MV-4-11 (cell line): ENCODE measurements around the gene ATG16L2.
A peak's percentile ranks its signal among the peaks of the same experiment; 100 is the strongest.
"Not testable (repeated sequence)": the region's sequence is repeated elsewhere in the genome, so short reads cannot be mapped to it uniquely, and the experiment has no call there.

ENCODE experiments used
- DNase-seq: peaks from one replicate; lab custom pipeline; 2025; lab: John Stamatoyannopoulos, UW

ATG16L2 gene

GRCh38 chr11:72802822-72803221 is 11.4 kb upstream of the ATG16L2 start:
- DNase-seq = no peak

- peak; percentile 91 for DNase-seq
Measured at GRCh38 chr11:72805216-72805615, 9.0 kb upstream of the ATG16L2 start.

- not testable (repeated sequence) for DNase-seq
Measured at GRCh38 chr11:72806378-72806777, 7.8 kb upstream of the ATG16L2 start.

GRCh38 chr11:72807021-72807693 is 7.1 kb upstream of the ATG16L2 start:
- peak; percentile 80 for DNase-seq

GRCh38 chr11:72807792-72808191 is 6.4 kb upstream of the ATG16L2 start:
- peak; percentile 91 for DNase-seq

DNA sequence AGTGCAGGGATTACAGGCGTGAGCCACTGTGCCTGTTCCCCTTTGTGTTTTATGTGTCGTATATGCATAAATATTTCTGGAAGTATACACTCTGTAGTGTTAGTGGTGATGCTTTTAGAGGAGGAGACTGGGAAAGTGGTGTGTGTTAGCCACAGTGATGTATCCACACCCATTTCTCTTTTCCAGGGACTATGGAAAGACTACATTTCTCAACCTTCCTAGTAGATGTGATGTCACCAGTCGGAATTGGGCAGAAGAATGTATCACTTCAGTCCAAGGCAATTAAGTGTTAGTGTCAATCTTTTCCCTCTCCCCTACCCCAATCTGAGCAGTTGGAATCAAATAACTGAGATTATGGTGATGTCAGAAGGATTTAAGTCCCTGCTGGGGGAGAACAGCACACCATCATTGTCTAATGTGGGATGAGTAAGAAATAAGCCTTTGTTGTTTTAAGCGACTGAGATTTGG is 5.8 kb upstream of the ATG16L2 start:
- no peak for DNase-seq

DNA sequence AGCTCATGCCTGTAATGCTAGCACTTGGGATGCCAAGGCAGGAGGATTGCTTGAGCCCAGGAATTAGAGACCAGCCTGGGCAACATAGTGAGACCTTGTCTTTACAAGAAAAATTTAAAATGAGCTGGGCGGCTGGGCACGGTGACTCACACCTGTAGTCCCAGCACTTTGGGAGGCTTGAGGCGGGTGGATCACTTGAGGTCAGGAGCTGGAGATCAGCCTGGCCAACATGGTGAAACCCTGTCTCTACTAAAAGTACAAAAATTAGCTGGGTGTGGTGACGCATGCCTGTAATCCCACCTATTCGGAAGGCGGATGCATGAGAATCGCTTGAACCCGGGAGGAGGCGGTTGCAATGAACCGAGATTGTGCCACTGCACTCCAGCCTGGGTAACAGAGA is 2.5 kb upstream of the ATG16L2 start:
- DNase-seq = peak; percentile 35

DNA sequence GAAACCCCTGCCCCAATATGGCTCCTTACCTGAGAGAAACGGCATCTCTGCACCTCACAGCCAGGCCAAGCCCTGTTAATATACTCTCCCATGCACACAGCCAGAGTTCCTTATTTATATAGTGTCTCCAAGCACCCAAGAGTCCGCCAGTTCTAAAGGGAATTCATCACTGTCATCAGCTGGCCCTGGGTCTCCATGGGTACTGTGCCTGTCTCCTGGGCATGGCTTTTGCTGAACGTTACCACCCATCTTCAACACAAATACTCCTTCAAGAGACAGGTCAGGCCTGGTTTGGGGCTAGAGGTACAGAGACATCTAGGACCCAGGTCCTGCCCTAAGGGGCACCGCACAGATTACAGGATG is 1.6 kb upstream of the ATG16L2 start:
- DNase-seq = peak; percentile 54

DNA sequence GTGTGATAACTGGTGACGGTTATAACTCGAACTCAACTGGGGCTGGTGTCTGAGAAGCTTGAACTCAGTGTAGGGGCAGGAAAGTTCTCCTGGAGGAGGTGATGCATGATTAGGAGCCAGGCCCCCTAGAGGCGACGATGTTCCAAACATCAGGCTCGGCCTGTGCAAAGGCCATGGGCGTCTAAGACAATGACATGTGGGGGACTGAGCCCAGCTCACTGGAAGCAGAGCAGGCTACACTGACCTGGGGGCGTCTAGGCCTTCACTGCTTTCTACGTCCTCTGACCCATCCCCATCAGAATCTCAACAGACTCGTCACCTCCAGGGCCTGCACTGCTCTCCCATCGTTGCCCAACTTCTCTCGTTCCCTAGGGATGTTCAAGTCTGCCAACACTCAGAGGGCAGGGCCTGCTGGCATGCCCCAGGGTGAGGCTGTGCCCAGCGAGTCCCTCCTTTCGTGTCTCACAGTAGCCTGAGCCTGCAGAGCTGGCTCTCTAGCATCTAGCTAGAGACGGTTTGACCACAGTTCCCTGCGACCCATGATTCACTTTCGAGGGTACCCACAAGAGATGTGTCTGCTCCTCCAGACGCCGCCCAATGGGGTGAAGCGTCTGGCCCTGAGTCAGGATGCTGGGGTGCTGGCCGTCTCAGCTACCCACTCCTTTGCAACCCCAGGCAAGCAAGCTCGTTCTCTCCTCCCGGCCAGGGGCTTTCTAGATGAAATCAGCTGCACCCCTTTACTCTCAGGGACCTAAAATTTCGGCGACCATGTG is 1.1 kb upstream of the ATG16L2 start:
- peak; percentile 89 for DNase-seq

DNA sequence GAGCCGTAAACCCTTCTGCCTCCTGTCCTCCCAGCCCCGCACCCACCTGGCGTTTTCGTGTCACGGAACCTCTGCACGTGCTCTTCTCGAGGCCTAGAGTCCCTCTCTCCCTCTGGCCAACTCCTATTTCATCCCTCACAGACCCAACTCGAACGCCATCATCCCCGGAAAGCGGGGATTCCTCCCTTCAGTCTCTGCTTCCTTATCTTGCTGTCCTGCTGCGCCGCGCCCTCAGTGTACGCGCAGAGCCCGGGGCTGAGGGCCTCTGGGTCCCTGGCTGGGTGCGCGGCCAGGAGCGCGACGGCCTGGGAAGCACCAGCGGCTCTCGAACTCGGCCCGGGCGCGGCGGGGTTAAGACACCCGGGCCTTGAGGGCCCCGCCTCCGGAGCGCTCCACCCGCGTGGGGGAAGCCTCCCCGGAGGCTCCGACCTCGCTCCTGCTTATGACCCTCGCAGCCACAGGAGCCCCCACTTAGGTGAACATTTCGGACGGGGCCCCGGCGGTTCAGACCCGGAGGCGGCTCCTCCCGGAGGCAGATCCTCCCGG is 398 bp upstream of the ATG16L2 start:
- DNase-seq = peak; percentile 69

- DNase-seq = no peak
Measured at GRCh38 chr11:72815110-72815618, 953 bp downstream of the ATG16L2 start.

DNA sequence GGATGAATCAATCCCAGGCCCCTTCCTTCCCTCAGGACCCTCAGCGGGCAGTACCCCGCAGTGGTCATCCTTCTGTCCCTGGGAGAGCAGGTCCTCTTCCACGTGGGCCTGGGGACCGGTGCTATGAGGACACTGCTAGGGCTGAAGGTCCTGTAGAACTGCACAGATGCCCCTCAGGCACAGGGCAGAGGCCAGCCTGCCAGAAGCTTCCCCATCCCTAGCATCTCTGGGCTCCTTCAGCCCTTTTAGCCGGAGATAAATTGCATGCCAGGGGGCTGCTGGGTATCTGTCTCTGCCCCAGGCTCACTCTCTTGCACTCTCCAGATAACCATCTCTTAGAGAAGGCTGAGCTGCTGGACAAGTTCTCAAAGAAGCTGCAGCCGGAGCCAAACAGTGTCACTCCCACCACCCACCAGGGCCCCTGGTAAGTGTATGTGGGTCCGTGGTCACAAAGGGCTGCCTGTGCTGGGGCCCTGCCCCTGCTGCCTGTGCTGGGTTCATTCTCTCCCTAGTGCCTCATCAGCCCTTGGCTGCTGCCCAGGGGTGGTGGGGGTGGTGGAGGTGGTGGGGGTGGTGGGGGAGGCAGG is 2.3 kb downstream of the ATG16L2 start:
- peak; percentile 44 for DNase-seq

GRCh38 chr11:72817966-72818365 is 3.8 kb downstream of the ATG16L2 start:
- no peak for DNase-seq

DNA sequence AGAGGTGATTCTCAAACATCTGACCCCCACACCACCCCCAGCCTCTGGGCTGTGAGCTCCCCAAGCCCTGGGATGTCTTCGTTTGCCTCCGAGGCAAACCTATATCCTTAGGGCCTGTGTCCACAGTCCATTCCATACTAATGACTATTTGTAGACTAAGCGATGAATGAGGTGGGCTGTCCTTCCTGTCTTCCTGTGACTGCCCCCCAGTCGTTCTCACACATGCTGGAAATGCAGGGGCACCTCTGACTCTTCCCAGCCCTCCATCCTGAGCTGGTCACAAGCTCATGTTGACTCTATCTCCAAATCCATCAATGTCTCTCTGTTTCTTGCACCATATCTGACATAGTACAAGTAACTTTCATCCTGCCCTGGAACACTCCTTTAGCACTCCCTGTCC is 4.8 kb downstream of the ATG16L2 start:
- DNase-seq = no peak

GRCh38 chr11:72820439-72821139 is 6.4 kb downstream of the ATG16L2 start:
- no peak for DNase-seq

DNA sequence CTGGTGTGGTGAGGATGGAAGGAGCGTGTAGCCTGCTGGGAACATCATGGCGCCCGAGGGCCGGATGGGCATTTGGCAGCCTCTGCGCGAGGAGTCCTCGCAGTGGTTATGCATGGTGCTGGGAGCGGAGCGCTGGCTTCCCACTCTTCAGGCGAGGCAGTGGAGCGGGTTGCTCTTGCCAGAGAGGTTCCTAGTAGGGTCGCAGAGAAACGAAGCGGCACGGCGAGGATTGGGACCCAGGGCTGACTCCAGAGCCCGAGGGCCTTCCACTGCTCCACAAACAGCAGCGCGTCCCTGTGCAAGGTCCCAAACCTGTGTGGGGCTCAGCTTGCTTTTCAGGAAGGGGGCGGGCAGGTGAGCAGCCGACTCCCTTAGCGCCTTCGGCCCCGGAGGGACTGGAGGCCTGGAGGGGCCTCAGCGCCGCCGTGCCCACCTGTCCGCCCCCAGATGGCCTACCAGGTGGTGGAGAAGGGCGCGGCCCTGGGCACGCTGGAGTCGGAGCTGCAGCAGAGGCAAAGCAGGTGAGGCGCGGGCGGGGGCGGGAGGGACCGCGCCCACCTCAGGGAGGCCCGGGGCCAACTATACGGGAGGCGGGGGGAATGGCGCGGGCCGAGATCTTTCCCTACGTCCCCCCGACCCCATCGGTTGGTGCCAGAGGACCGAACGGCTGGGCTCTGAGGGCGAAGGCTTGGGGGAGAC is 7.2 kb downstream of the ATG16L2 start:
- DNase-seq = no peak

- no peak for DNase-seq
Measured at GRCh38 chr11:72821920-72822799, 7.9 kb downstream of the ATG16L2 start.

DNA sequence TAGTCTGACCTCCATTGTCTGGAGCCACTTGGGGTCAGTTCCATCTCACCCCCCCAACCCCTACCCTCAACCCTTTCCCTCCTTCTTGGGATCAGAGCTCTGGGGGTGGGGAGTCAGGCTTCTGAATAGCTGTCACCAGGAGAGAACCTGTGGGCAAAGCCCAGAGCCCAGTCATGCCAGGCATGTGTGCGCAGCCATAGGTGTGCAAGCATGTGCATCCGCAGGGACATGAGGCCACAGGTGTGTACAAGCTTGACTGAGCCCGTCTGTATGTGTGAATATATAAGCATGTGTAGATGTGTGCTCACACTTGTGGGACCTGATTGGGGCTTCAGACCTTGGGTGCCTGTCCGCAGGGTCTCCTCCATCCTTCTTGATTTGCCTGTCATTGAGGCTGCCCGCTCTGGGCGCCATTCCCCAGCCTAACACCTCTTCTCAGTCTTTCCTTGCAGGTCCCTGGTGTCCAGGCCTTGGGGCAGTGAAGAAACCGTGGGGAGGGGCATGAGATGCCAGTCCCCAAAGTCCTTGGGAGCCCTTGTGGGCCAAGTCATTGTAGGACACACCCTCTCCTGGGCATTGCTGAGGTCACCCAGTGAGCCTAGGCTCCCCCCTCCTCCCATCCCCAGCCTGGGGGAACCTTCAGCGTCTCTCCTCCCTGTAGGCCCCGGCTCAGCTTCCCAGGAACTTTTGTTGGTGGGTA is 9.0 kb downstream of the ATG16L2 start:
- no peak for DNase-seq

DNA sequence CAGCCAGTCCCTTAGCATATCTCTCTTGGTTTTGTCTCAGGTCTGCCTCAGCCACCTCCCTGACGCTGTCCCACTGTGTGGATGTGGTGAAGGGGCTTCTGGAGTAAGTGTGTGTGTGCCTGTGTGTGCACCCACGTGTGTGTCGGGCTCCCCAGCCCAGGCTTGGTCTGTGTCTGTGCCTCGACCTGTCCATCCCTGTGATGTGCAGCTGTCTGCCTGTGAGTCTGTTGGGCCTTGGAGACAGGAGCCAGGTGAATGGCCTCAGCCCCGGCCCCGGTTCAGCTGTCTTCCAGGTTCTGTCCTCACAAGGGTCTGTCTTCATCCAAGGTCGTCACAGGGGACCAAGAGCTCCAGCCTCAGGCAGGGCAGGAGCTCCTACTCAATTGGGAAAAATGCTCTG is 9.8 kb downstream of the ATG16L2 start:
- no peak for DNase-seq
